Measurements from ENCODE around the gene TLX1.

The TLX1 gene

GRCh38 chr10:101136007-101136707 is 5.1 kb downstream of the TLX1 start:
- H2AFZ ChIP-seq (ENCODE audit: low read depth, low read length, severe bottlenecking) = no peak overlapping the region
- no peak overlapping the region for H3K9ac ChIP-seq (ENCODE audit: low read length)
- no peaks in the 10 kb centered on the region for H3K27me3 ChIP-seq (ENCODE audit: low read length)
- H3K27ac ChIP-seq (ENCODE audit: low read depth, low read length) = no peak overlapping the region
- no peaks in the 10 kb centered on the region for H3F3A ChIP-seq (ENCODE audit: insufficient read depth)
- no peaks in the 10 kb centered on the region for H4K20me1 ChIP-seq (ENCODE audit: low read depth, low read length)
- TF ChIP-seq, protein P1, sequence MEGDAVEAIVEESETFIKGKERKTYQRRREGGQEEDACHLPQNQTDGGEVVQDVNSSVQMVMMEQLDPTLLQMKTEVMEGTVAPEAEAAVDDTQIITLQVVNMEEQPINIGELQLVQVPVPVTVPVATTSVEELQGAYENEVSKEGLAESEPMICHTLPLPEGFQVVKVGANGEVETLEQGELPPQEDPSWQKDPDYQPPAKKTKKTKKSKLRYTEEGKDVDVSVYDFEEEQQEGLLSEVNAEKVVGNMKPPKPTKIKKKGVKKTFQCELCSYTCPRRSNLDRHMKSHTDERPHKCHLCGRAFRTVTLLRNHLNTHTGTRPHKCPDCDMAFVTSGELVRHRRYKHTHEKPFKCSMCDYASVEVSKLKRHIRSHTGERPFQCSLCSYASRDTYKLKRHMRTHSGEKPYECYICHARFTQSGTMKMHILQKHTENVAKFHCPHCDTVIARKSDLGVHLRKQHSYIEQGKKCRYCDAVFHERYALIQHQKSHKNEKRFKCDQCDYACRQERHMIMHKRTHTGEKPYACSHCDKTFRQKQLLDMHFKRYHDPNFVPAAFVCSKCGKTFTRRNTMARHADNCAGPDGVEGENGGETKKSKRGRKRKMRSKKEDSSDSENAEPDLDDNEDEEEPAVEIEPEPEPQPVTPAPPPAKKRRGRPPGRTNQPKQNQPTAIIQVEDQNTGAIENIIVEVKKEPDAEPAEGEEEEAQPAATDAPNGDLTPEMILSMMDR (IDR thresholded peaks at IDR 0.05; ENCODE audit: insufficient read depth, low read length, poor library complexity, severe bottlenecking) = no peak
- TF ChIP-seq EZH2phosphoT487 (conservative IDR thresholded peaks at IDR 0.05; ENCODE audit: low read length) = no peak
- H3K4me3 ChIP-seq (ENCODE audit: insufficient read depth, low read length, poor library complexity, severe bottlenecking) = no peak overlapping the region
- H3K4me2 ChIP-seq (ENCODE audit: low read depth, low read length, poor library complexity, severe bottlenecking) = no peak overlapping the region
- no peaks in the 10 kb centered on the region for H3K9me3 ChIP-seq (ENCODE audit: insufficient read depth, low read length)
- no peaks in the 10 kb centered on the region for H3K79me2 ChIP-seq (ENCODE audit: insufficient read depth, low read length)
- H3K36me3 ChIP-seq (ENCODE audit: low read length) = no peaks in the 10 kb centered on the region
- H3K9me2 ChIP-seq (replicated peaks; ENCODE audit: insufficient read depth, low read length) = no peaks in the 10 kb centered on the region

GRCh38 chr10:101136708-101137121 is 5.6 kb downstream of the TLX1 start:
- Histone ChIP-seq H2AFZ (ENCODE audit: low read depth, low read length, severe bottlenecking) (no peak overlapping the region), H3K9ac (ENCODE audit: low read length) (no peak overlapping the region), H3F3A (ENCODE audit: insufficient read depth) (no peaks in the 10 kb centered on the region), H3K9me2 (replicated peaks; ENCODE audit: insufficient read depth, low read length) (no peaks in the 10 kb centered on the region), H3K27ac (ENCODE audit: low read depth, low read length) (no peak overlapping the region), H3K4me2 (ENCODE audit: low read depth, low read length, poor library complexity, severe bottlenecking) (no peak overlapping the region), H3K4me3 (ENCODE audit: insufficient read depth, low read length, poor library complexity, severe bottlenecking) (no peak overlapping the region), H4K20me1 (ENCODE audit: low read depth, low read length) (no peaks in the 10 kb centered on the region), H3K79me2 (ENCODE audit: insufficient read depth, low read length) (no peaks in the 10 kb centered on the region), H3K27me3 (ENCODE audit: low read length) (no peaks in the 10 kb centered on the region), H3K9me3 (ENCODE audit: insufficient read depth, low read length) (no peaks in the 10 kb centered on the region), H3K36me3 (ENCODE audit: low read length) (no peaks in the 10 kb centered on the region)
- TF ChIP-seq EZH2phosphoT487 (conservative IDR thresholded peaks at IDR 0.05; ENCODE audit: low read length) = no peak
- TF ChIP-seq, protein P1 (IDR thresholded peaks at IDR 0.05; ENCODE audit: insufficient read depth, low read length, poor library complexity, severe bottlenecking) = no peak

GRCh38 chr10:101137271-101137670 is 6.2 kb downstream of the TLX1 start:
- Histone ChIP-seq H3K27ac (ENCODE audit: low read depth, low read length) (no peak overlapping the region), H3K36me3 (ENCODE audit: low read length) (no peaks in the 10 kb centered on the region), H3K27me3 (ENCODE audit: low read length) (no peaks in the 10 kb centered on the region), H2AFZ (ENCODE audit: low read depth, low read length, severe bottlenecking) (no peak overlapping the region), H3K9me3 (ENCODE audit: insufficient read depth, low read length) (no peaks in the 10 kb centered on the region), H3F3A (ENCODE audit: insufficient read depth) (no peaks in the 10 kb centered on the region), H3K4me2 (ENCODE audit: low read depth, low read length, poor library complexity, severe bottlenecking) (no peak overlapping the region), H4K20me1 (ENCODE audit: low read depth, low read length) (no peaks in the 10 kb centered on the region), H3K79me2 (ENCODE audit: insufficient read depth, low read length) (no peaks in the 10 kb centered on the region), H3K9me2 (replicated peaks; ENCODE audit: insufficient read depth, low read length) (no peaks in the 10 kb centered on the region), H3K9ac (ENCODE audit: low read length) (no peak overlapping the region), H3K4me3 (ENCODE audit: insufficient read depth, low read length, poor library complexity, severe bottlenecking) (no peak overlapping the region)
- TF ChIP-seq, protein P1 (IDR thresholded peaks at IDR 0.05; ENCODE audit: insufficient read depth, low read length, poor library complexity, severe bottlenecking) = no peak
- TF ChIP-seq EZH2phosphoT487 (conservative IDR thresholded peaks at IDR 0.05; ENCODE audit: low read length) = no peak

All from SU-DHL-6 (cell line).